GM21723 (cell line): Measurements from ENCODE around the gene NHLH2.

Experiments used
- ATAC-seq: cut with Tn5 transposase; IDR thresholded peaks from one replicate; pipeline ENCODE4 v1.9.1; 2021; ENCODE audit warnings: mild to moderate bottlenecking, moderate library complexity; ENCODE audit not compliant: unreplicated experiment

The NHLH2 gene

DNA sequence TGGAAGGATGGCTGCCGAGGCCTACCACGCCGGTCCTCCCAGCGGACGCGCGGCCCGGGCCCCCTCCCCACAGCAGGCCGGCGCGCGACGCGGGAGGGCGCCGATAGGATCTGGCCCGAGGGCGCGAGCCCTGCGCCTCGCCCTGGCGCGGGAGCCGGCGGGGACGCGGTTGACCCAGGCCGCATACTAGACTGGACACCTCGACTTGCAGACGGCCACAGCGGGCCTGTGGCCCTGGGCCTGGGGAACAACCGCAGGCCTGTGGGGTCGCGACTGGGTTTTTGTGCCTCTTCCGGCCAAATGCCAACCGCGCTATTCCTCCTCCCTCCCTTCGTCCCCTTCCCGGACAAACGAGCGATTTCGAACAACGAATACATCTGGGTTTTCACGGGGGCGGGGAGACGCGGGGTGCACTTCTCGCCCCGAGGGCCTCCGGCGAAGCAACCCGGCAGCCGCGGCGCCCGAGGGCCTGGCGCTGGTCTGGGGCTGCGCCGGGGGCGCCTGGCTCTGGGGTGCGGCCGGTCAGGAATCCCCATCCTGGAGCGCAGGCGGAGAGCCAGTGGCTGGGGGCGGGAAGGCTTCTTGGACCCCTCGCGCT lies 2.4 kb downstream of the NHLH2 start:
- no peak for ATAC-seq

DNA sequence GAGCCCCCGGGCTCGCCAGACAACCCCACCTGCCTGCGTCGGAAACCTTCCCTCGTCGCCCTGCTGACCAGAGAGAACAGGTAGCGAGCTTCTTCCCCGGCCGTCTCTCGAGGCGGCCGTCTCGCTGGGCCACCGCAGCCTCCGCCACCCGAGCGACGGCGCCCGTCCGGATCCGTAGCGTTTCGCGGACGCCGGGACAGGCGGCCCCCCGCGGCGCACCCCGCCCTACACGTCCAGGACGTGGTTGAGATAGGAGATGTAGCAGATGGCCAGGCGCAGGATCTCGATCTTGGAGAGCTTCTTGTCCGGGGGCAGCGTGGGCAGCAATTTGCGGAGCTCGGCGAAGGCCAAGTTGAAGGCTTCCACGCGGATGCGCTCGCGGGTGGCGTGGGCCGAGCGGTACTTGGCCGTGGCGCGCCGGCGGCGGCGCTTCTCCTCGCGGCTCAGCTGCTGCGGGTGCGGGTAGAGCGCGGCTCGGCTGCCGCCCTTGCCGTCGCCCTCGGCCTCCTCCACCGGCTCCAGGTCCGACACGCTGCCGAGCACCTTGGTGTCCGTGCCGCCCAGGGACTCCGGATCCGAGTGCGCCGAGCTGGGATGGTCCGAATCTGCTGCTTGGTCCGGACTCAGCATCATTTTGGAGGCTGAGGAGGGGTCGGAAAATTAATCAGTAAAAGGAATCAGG lies 3.0 kb downstream of the NHLH2 start:
- no peak for ATAC-seq

DNA sequence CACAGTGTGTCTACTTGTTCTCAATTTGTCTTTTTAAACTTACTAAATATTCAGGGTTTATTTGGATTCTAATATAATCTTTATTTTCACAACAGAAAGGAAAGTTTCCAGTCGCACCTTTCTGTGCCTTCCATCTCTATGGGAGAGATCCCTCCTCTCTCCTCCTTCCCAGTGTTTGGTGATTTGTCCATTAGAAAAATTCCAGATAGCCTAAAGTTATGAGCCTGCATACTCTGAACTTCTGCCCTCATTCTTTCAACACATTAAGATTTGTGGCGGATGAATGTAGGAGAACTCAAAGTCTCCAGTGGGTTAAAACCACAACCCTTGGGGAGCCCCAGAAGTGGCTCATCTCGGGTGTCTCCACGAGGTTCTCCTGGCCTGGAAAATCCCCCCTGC lies 3.6 kb downstream of the NHLH2 start:
- ATAC-seq: no peak

DNA sequence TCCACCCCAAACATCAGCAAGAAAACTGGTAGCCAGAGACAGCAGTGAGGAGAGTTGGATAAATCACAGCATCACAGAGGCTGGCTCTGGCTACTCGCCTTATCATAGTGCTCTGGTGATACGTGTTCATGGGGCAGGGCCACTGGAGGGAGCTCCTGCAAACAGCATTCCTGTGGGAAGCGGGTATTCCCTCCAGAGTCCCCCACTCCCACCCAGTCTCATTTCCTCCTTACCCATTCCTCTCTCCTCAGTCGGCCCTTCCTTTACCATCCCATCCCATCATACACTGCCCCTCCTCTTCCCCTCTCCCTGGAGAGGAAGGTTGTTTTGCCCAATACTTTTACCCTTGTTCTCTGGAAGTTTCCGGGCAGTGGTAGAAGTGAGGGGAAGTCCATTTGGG lies 7.1 kb downstream of the NHLH2 start:
- ATAC-seq: no peak

DNA sequence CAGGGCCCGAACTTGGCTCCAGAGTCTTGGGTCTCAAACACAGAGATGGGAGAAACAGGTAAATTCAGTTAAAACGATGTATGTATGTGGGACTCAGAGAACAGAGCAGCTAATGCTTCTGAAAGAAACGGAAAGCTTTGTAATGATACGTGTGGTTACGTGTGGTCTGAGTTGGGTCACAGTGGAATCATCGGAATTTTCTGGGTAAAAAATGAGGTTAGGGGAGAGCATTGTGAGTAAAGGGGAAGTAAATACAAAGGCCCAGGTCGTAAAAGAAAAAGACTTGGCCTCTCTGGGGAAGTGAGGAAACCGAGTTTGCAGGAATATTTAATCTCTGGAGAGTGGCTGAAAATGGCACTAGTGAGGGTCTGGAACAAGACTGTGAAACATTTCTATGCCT lies 8.3 kb downstream of the NHLH2 start:
- no peak for ATAC-seq

DNA sequence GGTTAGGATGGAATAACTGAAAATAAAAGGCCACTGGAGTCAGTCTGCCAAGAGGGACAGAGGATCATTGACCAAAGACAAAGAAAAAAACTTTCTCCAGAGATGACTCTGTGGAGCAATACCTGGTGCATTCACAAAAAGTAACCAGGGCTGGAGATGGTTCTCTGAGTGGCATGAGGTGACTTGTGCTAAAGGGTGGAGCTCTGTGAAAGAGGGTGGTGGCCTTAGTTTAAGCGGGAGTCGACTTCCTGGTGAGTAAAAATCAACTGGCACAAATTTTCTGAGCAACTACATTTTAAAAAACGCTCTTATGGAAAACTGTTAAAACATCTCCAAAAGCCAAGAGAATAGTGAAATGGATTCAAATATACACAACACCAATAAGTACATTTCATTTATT lies 10.0 kb downstream of the NHLH2 start:
- no peak for ATAC-seq

DNA sequence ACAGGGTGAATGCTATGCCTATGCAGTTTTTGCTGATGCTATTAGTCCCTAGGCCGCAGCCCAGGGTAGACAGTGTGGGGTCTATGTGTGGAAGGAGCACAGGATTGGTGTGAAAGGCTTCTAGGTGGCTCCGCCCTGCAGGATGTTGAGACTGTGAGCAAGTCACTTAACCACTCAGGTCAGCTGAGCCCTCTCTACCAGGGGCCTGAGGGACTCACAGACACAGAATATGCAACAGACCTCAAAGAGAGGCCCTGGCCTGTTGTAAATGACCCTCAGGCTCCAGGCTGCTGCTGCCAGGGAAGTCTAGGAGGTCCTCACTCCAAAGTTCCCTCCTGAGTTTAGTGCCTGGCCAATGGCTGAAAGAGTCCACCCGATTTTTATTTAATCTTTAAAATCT lies 11.0 kb downstream of the NHLH2 start:
- ATAC-seq: no peak

DNA sequence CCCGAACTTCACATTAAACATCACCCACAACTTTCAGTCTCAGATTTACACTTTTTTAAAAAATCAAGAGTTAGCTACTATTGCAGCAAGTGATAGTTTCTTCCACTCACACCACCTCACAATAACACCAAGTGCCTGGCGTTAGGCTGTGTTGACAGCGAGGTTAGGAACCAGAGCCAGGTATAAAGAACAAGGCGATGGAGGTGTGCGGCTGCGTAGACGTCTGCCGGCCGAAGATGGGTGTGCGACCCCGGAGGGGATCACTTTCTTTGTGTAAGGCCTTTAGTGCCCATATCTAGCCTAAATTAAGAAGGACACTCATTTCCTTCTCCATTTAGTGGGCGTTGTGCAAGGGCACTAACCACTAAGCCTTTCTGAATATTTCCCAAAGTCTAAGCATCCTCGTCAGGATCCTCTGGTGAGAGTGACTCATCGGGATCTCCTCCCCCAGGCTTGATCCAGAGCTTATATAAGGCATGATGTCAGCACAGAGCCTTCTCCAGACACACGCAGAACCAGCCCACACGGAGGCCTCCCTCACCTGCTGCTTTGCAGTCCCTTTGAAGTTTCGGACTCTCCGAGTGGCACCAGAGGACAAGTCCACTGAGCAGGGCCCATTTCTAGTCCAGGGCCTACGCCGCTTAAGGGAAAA lies 11.8 kb downstream of the NHLH2 start:
- ATAC-seq: no peak

DNA sequence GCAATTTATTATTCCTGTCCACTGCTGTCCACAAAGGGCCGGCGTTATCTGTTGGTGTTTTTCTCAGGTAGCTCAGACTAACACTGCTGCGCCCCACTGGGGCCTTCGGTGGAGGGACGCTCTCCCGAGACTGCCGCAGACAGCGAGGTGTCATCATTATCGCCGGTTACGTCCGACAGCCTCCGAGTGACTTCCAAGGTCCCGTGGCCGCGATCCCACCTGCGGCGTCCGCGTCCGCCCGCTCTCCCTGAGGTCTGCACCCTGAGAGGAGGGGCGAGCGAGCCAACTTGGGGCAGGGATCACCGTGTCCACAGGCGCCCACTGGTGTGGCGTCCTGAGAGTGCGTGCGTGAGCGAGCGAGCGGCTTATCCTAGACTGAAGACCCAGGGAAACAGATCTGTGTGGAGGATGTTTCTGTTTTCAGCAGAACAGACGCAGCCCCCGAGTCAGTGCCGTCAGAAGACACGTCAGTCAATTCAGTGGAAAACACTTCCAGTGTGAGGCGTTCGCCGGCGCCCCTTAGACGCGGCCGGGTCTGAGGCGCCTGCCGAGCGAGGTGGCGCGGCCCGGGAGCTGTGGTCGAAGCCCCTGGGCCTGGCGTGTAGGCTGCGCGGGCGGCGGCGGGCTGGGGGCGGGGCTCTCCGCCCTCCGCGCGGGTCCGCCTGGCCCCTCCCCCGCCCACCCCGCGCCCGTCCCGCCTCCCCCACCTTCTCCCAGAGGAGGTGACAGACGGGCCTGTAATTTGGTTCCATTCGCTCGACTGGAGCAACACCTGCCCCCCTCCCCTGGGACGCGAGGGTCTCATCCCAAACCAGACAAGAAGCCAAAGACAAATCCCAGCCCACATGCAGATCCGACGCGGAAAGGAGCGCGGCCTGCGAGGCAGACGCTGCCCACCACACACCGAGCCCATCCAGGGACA lies 12.6 kb downstream of the NHLH2 start:
- no peak for ATAC-seq

DNA sequence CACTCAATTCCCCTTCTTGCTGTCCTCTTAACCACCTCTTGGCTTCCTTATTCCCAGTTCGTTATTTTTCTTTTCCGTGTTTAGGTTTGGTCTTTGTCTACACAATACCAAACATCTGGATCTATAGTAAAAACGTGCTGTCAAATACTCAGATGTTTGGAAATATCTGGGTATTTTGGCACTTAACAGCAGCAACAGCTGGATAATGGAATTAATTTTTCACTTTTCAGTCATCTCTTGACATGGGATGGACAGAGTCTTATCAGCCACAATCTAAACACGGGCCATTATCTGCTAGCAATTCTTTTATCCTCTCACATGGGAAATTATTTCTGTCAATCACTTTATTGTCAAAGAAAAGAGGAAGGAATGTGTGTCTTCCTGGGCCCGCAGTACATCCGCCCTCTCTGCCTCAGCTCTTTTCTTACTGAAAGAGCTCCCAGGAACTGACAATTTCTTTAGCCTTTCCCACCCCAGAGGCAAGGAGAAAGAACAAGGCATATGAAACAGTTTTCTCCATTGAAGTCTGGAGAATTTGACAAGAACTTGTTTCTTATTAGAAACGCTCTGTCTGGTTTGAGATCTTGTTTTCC lies 13.4 kb downstream of the NHLH2 start:
- ATAC-seq: no peak

DNA sequence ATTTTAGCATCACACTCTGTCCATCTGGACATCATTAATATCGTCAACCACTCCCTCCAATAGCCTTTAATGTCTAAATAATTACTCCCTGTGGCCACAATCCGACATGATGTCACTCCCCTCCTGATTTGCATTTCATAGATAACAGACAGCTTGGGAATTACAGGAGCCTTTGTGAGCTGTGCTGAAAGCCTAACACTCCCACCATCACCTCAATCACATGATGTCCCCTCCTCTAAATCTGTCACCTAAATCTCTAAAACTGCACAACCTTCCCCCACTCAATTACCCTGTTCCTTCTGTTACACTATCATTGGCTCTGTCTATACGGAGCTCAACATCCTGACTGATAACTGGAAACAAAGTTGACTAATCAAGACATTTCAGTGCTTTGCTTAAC lies 14.3 kb downstream of the NHLH2 start:
- no peak for ATAC-seq

DNA sequence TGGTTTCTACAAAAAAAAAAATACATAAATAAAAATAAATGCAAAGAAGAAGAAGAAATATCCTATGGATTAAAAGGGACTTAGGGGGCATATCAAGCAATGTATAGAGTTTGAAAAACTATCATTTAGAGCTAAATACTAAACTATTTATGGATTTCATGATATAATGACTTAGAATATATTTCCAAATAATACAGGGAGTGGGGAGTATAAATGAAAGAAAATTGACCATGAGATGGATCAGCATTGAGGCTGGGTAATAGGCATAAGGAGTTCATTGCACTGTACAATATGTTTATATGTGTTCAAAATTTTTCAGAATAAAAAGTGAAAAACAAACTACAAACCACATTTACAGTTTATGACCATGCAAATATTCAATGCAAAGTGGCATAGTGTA lies 18.8 kb downstream of the NHLH2 start:
- no peak for ATAC-seq

DNA sequence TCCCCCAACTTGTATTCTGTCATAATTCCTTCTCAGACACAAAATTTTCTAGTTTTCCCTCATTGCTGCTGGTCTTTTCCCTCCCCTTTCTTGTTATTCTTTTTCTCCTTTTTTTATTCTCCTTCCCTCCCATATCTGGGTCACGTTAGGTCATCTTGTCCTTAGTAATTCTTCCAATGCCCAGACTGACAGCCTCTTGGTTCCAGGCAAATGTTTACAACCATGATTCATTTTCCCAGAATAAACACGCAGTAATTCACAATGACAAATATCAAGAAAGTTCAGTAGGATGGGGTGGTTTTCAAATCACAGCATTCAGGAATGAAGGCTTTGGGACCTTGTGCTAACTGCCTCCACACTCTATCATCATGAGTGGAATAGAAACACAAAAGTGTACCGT lies 25.2 kb downstream of the NHLH2 start:
- no peak for ATAC-seq

DNA sequence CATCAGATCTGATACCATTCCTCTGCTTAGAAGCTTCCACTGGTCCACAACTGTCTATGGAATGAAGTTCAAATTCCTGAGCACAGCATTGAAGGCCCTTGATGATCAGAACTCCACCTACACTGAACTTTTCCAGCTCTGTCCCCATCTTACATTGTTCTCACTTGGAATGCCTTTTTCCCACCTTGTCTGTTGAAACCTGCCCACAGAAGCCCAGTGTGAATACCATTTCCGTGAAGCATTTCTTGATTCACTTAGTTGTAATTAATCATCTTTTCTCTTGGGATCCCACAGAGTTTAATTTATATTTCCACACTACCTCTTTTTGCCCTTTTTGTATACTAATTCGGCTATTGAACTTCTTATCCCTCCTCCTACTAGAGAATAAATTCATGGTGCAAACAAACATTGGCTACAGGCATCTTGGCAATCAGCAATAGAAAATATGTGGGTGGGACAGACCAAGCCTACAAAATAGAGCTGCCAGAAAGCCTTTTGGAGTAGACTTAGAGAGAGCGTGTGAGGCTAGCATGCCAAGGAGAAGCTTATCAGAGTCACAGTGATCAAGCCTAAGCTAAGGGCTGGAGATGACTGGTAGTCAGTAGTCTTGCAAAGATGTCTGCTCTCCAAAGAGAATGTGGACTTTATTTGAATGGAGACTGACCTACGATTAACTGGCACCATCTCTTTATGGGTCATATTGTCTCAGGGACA lies 26.1 kb downstream of the NHLH2 start:
- no peak for ATAC-seq

DNA sequence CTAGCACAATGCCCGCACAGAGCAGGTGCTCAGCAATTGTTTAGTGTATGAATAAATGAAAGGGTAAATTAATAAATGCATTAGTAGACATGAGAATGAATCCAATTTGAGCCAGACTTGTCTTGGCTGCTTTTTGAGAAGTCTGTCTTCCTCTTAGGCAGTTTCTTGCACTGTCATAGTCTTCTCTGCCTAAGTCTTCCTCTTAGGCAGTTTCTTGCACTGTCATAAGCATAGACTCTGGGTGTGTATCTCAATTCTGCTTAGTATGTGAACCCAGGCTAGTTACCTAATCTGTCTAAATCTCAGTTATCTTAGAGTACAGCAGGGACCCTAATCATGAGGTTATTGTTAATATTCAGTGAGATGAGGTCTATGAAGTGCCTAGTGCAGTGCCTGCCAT lies 27.2 kb downstream of the NHLH2 start:
- no peak for ATAC-seq

DNA sequence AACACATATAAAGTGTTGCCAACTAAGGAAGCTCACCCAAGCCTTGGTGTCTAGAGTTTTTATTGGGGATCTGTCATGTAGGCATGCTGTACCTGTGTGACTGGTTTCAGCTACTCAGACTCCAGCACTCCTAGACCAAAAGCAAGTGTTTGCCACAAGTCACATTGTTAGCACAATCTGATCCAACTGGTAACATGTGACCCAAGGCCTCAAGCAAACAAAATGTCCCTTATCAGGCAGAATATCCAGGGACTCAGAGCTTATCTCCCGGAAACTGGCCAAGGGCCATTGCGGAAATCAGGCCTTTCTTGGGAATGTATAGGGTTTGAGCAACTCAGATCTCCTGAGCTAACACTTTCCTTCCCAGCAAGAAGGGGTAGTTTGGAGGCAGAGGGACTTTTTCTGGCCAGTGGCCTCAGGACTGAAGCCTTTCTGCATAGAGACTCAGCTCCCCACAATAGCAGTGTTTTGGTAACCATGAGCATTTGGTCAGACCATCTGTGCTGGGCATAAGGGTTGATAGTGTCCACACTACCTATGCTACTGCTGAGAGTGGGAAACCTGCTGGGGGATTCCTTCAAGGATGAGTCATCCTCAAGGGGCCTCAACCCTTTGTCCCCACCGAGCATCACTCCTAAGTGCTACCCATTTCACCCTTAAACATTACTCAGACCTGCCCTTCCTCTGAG lies 29.6 kb downstream of the NHLH2 start:
- ATAC-seq: no peak

DNA sequence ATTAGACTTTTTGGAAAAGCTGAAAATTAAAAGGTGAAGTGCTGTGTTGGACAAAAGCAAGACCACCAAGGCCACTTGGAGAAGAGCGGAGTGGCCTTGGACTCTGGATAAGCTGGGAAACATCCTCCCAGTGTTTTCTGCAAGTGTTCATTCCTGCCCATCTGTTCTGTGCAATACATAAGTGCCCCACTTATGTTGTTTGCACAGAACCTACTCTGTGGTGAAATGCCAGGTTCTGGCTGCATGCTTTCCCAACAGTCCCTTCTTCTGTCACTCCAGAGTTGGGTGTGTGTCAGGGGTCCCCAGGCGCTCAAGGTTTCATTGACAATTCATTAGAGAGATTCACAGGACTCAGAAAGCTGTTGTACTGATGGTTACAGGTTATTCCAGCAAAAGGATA lies 30.3 kb downstream of the NHLH2 start:
- ATAC-seq: no peak

DNA sequence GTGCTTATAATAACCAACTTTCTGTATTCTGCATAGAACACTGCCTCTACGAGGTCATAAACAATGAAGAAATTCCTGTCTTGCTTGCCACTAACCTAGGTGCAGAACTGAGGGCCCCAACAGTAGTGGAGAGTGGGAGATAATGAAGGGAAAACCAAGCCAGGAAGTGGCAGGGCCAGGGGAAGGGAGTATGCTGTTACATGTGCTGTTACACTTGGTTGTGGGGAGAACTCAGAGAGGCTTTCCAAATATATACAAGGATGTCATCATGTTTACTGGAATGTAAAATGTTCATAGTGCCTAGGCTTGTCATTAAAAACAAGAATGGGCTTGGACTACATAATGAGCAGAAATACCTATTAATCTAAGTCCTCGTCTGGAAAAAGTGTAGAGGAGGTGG lies 31.1 kb downstream of the NHLH2 start:
- ATAC-seq: no peak

DNA sequence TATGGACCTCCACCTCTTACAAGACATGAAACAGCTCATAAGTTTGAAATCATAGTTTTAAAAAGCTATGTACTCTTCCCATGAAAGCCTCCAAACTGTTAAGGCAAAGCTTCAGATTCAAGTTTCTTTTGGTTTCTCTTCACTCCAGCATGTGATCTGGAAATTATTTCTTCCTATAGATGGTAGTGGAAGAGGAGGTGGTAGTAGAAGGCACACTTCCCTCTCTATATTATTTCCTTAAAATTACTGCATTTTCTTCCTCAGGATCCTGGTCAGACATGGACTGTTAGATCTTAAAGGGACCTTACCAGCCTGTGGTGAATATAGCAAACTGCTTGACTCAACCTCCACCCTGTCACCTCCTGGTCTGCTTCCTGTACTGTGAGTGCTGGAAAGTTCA lies 31.9 kb downstream of the NHLH2 start:
- ATAC-seq: no peak

DNA sequence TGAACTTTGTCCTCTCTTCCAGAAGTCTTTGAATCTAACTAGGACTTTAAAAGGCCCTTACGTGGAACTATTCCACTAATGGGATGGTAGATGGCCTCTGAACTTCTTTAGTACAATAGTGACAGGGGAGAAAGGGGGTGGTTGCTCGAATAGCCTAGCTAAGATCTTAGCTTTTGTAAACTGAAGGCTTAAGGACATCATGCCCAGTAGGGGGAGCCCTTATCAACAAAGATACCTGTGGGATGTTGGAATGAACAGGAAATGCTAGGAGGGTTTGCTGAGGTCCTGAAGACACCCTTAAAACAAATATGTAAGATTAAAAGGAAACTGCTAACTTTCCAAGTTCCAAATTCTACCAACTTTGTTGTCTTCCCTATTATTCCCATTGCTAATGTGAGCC lies 33.2 kb downstream of the NHLH2 start:
- no peak for ATAC-seq
